RWPE2 (cell line): ENCODE measurements around the gene DLG2.

Experiments
- ATAC-seq: fragments of 200-7000 bp; cut with Tn5 transposase; 3 replicates; pipeline ENCODE4 v1.9.1; 2021; ENCODE audit warnings: low read depth
- DNase-seq: peaks from one replicate; pipeline ENCODE4 v3.0.0-alpha.2; 2020; ENCODE audit warnings: low spot score
- H3K27ac ChIP-seq: fragments of 450-650 bp; 2 replicates; pipeline ENCODE4 v1.5.1; 2017; ENCODE audit warnings: mild to moderate bottlenecking; ENCODE audit not compliant: poor library complexity, severe bottlenecking
- H3K27me3 ChIP-seq: fragments of 250-450 bp; sonication (Bioruptor Pico); 2 replicates; pipeline ENCODE4 v1.5.1; 2021; ENCODE audit warnings: mild to moderate bottlenecking, moderate library complexity; ENCODE audit not compliant: insufficient read depth, poor library complexity, severe bottlenecking
- H3K36me3 ChIP-seq: fragments of 250-450 bp; sonication (Bioruptor Pico); 2 replicates; pipeline ENCODE4 v1.5.1; 2020; ENCODE audit warnings: low read depth, mild to moderate bottlenecking, moderate library complexity
- H3K4me1 ChIP-seq: fragments of 250-450 bp; sonication (Bioruptor Pico); 2 replicates; pipeline ENCODE4 v1.5.1; 2021; ENCODE audit warnings: mild to moderate bottlenecking, moderate library complexity; ENCODE audit not compliant: insufficient read depth, poor library complexity, severe bottlenecking
- H3K4me3 ChIP-seq: fragments of 250-450 bp; sonication (Bioruptor Pico); 2 replicates; pipeline ENCODE4 v1.5.1; 2021; ENCODE audit warnings: mild to moderate bottlenecking, moderate library complexity; ENCODE audit not compliant: severe bottlenecking
- H3K9me3 ChIP-seq: fragments of 250-450 bp; sonication (Bioruptor Pico); 2 replicates; pipeline ENCODE4 v1.5.1; 2021; ENCODE audit warnings: mild to moderate bottlenecking, moderate library complexity; ENCODE audit not compliant: severe bottlenecking
- CTCF ChIP-seq: fragments of 450-650 bp; IDR thresholded peaks from one replicate; pipeline ENCODE4 v1.5.1; 2017; ENCODE audit warnings: mild to moderate bottlenecking, moderate library complexity; ENCODE audit not compliant: poor library complexity, severe bottlenecking

The DLG2 gene

GRCh38 chr11:85666687-85667086 is 39.5 kb upstream of the DLG2 start:
- H3K4me1 ChIP-seq = no peaks in the 10 kb centered on the region
- H3K27ac ChIP-seq = no peak overlapping the region
- no peak for ATAC-seq

GRCh38 chr11:85665733-85666132 is 38.6 kb upstream of the DLG2 start:
- ATAC-seq (no peak), DNase-seq (no peak)
- H3K4me1 ChIP-seq = peaks cover 9% of the 10 kb centered on the region
- H3K36me3 ChIP-seq = peaks cover 33% of the 10 kb centered on the region
- no peak for TF ChIP-seq CTCF
- H3K27ac ChIP-seq = no peak overlapping the region
- H3K4me3 ChIP-seq = no peak overlapping the region
- H3K27me3 ChIP-seq = no peaks in the 10 kb centered on the region
- no peaks in the 10 kb centered on the region for H3K9me3 ChIP-seq

More at GRCh38 chr11:85666687-85667086, 39.5 kb upstream of the DLG2 start:
- peaks cover 23% of the 10 kb centered on the region for H3K36me3 ChIP-seq
- no peak overlapping the region for H3K4me3 ChIP-seq
- H3K9me3 ChIP-seq = no peaks in the 10 kb centered on the region
- TF ChIP-seq CTCF = no peak
- DNase-seq = no peak
- no peaks in the 10 kb centered on the region for H3K27me3 ChIP-seq

GRCh38 chr11:85664615-85665481 is 37.7 kb upstream of the DLG2 start, which contains the start of gene CREBZF:
Gene CREBZF (minus strand): TSS chr11:85665129. CDS start chr11:85664875, 254 bp downstream.
- peak within 1 kb of the TSS; percentile 75 for H3K27ac ChIP-seq
- peak within 1 kb of the TSS; percentile 74 for H3K4me3 ChIP-seq
- H3K36me3 ChIP-seq = peaks cover 42% of the 10 kb centered on the region
- H3K27me3 ChIP-seq = no peaks in the 10 kb centered on the region
- TF ChIP-seq CTCF = no peak
- no peaks in the 10 kb centered on the region for H3K9me3 ChIP-seq
- ATAC-seq (peak; percentile 88), DNase-seq (peak; percentile 90)
- peaks cover 17% of the 10 kb centered on the region for H3K4me1 ChIP-seq

GRCh38 chr11:85663753-85664614 is 36.8 kb upstream of the DLG2 start:
- peak; percentile 58 for TF ChIP-seq CTCF
- Histone ChIP-seq H3K27ac (peak overlapping the region; percentile 75), H3K4me3 (peak overlapping the region; percentile 74), H3K27me3 (no peaks in the 10 kb centered on the region), H3K4me1 (peaks cover 26% of the 10 kb centered on the region), H3K9me3 (no peaks in the 10 kb centered on the region), H3K36me3 (peaks cover 50% of the 10 kb centered on the region)
- ATAC-seq (peak; percentile 32), DNase-seq (no peak)
